Raji (cell line): ENCODE measurements around the gene RNASE2.

ENCODE experiments used
- POLR2A ChIP-seq: IDR thresholded peaks from 2 replicates; pipeline ENCODE4 v1.6.1; 2011; ENCODE audit warnings: low read depth, low read length, control low read depth; ENCODE audit not compliant: insufficient read depth

The RNASE2 gene

DNA sequence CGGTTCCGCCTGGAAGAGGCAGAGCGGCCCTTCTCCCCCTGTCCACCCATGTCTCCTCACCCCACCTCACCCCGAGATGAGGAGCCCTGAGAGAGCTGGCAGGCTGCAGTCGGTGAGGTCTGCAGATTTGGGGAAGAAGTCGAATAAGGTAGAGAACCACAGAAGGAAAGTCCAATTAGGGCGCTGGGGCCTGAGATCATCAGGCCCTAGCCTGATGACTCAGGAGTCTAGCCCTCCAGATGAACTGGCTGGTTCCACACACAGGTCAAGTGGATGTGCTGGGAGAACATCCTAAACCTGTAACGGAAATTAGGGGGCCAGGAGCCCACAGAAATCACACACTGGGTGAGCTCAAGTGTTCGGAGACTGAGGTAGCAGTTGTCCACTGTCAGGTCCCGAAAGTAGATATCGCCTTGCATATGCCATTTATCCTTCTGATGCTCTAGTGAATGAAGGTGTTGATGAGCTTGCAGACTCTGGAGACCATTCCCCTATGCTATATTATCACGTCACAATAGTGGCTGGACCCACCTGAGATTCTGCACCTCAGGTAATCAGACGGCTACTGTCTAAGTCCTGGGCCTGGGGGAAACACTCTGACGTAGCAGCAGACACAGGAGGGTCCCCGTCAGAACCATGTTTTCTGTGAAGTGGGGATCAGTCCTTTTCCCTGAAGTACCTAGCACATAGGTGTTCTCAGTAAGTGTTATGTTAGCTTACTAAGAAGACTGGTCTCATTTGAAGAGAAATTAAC, 33.6 kb downstream of the RNASE2 start:
- no peak for TF ChIP-seq POLR2A

GRCh38 chr14:20989471-20989786, 34.1 kb downstream of the RNASE2 start:
- no peak for TF ChIP-seq POLR2A

DNA sequence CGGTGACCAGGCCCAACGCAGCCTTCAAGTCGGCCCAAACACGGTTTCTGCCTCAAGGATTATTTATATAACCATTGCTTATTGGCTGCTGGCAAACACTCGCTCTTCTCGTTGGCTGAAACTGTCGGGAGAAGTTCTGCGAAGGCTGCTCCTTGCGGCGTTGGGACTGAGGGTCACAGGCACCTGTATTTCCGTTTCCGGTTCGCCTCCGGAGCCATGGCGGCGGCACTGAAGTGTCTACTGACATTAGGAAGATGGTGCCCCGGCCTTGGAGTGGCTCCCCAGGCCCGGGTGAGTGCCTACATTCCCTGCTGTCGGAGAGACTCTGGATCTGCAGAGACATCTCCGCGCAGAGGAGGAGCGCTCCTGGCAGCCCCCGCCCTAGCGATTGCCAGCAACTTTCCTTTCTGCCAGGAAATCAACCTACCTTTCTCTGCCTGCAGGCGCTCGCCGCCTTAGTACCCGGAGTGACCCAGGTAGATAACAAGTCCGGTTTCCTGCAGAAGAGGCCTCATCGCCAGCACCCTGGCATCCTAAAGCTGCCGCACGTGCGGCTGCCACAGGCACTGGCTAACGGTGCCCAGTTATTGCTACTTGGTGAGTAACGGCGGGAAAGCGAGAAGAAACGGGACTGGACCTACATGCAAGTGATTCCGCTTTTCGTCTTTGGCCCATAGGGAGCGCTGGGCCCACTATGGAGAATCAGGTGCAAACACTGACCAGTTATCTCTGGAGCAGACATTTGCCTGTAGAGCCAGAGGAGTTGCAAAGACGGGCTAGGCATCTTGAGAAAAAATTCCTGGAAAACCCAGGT, 34.7 kb downstream of the RNASE2 start, which contains the start of gene METTL17:
METTL17 (plus strand) TSS at position 194 of the 814 bp plus-strand sequence; CDS start at position 217, 23 bp downstream.
- peak; percentile 95 for TF ChIP-seq POLR2A

- no peak for TF ChIP-seq POLR2A
Measured at GRCh38 chr14:20996521-20996920, 41.2 kb downstream of the RNASE2 start.

DNA sequence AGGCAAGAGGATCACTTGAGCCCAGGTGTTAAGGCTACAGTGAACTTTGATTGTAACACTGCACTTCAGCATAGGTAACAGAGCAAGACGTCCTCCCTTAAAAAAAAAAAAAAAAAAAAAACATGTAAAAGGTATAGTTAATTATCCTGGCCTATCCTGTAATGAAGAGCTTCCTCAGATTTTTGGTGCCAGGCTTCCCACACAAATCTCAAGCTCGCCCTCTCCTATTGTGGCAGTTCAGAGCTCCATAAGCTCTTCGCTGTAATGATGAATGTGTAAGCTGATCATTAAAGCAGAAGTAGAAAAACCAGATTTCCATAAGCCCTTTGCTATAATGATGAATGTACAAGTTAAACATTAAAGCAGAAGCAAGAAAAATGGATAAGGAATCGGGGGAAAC, 41.8 kb downstream of the RNASE2 start:
- TF ChIP-seq POLR2A: no peak

DNA sequence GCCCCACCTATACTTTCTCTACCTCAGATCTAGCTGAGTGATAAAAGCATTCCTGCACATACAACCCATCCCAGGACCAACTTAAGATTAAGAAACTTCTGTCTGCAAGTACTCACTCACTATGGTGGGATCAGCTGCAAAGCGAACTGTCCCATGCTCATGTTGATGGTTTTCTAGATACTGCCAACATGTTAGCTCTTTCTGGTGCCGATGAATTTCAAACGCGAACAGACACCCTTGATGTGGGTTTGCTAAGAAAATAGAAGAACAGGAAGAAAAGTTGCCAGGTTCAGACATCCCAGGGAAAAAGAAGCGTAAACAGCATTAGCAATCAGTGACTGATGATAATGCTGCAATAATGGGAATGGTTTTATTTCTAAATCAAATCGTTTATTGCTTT, 42.3 kb downstream of the RNASE2 start:
- no peak for TF ChIP-seq POLR2A

DNA sequence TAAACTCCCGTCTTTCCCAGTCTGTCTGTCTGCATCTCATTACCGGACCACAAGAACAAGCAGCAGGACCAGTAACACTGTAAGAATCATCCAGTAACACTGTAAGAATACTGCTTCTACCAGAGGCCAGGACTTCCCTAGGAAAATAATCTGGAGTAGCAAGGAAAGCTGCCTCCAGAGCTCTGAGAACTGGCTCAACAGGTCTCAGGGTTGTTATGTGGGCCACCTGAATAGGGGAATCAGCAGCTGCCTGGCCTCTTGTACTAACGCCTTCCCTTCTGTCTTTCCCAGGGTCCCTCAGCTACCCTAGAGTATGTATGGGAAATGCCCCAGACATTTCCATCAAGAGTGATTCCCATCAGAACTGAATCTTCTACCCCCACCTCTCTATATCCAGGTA, 42.9 kb downstream of the RNASE2 start:
- TF ChIP-seq POLR2A: no peak

- no peak for TF ChIP-seq POLR2A
Measured at GRCh38 chr14:20998674-20999366, 43.5 kb downstream of the RNASE2 start, which contains the start of gene SLC39A2. Gene SLC39A2, plus strand, starts transcription at chr14:20999293. Its CDS starts 154 bp downstream, at chr14:20999447.

GRCh38 chr14:20999591-20999990, 44.3 kb downstream of the RNASE2 start:
- no peak for TF ChIP-seq POLR2A

- no peak for TF ChIP-seq POLR2A
Measured at GRCh38 chr14:21001218-21001617, 45.9 kb downstream of the RNASE2 start.

- TF ChIP-seq POLR2A: no peak
Measured at GRCh38 chr14:21003788-21004346, 48.6 kb downstream of the RNASE2 start.
